ENCODE data around the gene QKI. TPM values are rescaled to one million over a fixed set of nuclear protein-coding genes. Genes with fewer than 3 reads are reported as not detected.

QKI gene
- total RNA-seq, 2 experiments from 2014 or later: 61.7 to 74.7 TPM

GRCh38 chr6:163408352-163408991 lies 6.0 kb upstream of the QKI start:
- H3K36me3 Mint-ChIP-seq (ENCODE audit: low read depth): peaks cover 3% of the 10 kb centered on the region
- H3K27me3 Mint-ChIP-seq: peaks cover 6% of the 10 kb centered on the region
- H3K27ac Mint-ChIP-seq: no peak overlapping the region
- H3K9me3 Mint-ChIP-seq: no peaks in the 10 kb centered on the region
- H3K4me3 Mint-ChIP-seq: no peak overlapping the region
- H3K4me1 Mint-ChIP-seq: peaks cover 23% of the 10 kb centered on the region
- no peak for DNase-seq
- CTCF ChIA-PET: no interaction called here
- POLR2A ChIA-PET: no interaction called here

GRCh38 chr6:163409712-163410111 lies 4.8 kb upstream of the QKI start:
- H3K27ac Mint-ChIP-seq: no peak overlapping the region
- no peak overlapping the region for H3K4me3 Mint-ChIP-seq
- CTCF ChIA-PET: no interaction called here
- no peak for DNase-seq
- peaks cover 3% of the 10 kb centered on the region for H3K36me3 Mint-ChIP-seq (ENCODE audit: low read depth)
- H3K9me3 Mint-ChIP-seq: no peaks in the 10 kb centered on the region
- POLR2A ChIA-PET: no interaction called here
- peaks cover 6% of the 10 kb centered on the region for H3K27me3 Mint-ChIP-seq
- H3K4me1 Mint-ChIP-seq: peaks cover 23% of the 10 kb centered on the region

- Mint-ChIP-seq H3K27me3 (peaks cover 6% of the 10 kb centered on the region), H3K4me3 (peak overlapping the region; percentile 74), H3K36me3 (ENCODE audit: low read depth) (peaks cover 7% of the 10 kb centered on the region), H3K9me3 (no peaks in the 10 kb centered on the region), H3K27ac (no peak overlapping the region), H3K4me1 (peaks cover 19% of the 10 kb centered on the region)
- POLR2A ChIA-PET: no interaction called here
- DNase-seq: no peak
- CTCF ChIA-PET: interaction anchor here (1.2 kb wide), 1 partner anchor 13 kb away, joined by 3 read pairs; no protein-coding TSS in a partner anchor
These were observed 2.2 kb upstream of the QKI start for GRCh38 chr6:163412341-163412740.

GRCh38 chr6:163412801-163413344 lies 1.6 kb upstream of the QKI start:
- Mint-ChIP-seq H3K27ac (peak overlapping the region; percentile 81), H3K36me3 (ENCODE audit: low read depth) (peaks cover 7% of the 10 kb centered on the region)
- POLR2A ChIA-PET: no interaction called here

GRCh38 chr6:163413345-163414116 lies 987 bp upstream of the QKI start:
- POLR2A ChIA-PET: no interaction called here
- CTCF ChIA-PET: no interaction called here

More at GRCh38 chr6:163412801-163413344, 1.6 kb upstream of the QKI start:
- H3K9me3 Mint-ChIP-seq: no peaks in the 10 kb centered on the region
- peak overlapping the region; percentile 74 for H3K4me3 Mint-ChIP-seq
- H3K4me1 Mint-ChIP-seq: peaks cover 24% of the 10 kb centered on the region
- CTCF ChIA-PET: no interaction called here
- H3K27me3 Mint-ChIP-seq: peaks cover 6% of the 10 kb centered on the region
- DNase-seq: no peak

GRCh38 chr6:163414946-163415619 lies 565 bp downstream of the QKI start:
- Mint-ChIP-seq H3K9me3 (no peaks in the 10 kb centered on the region), H3K36me3 (ENCODE audit: low read depth) (peaks cover 7% of the 10 kb centered on the region), H3K27me3 (no peaks in the 10 kb centered on the region), H3K4me1 (peaks cover 41% of the 10 kb centered on the region), H3K4me3 (peak overlapping the region; percentile 76), H3K27ac (peak overlapping the region; percentile 91)
- CTCF ChIA-PET: interaction anchor here (0.6 to 2.3 kb wide), 3 partner anchors 9 to 115 kb away, joined by 3 to 11 read pairs (median 3); no protein-coding TSS in a partner anchor
- DNase-seq: peak; percentile 22
- POLR2A ChIA-PET: no interaction called here

More at GRCh38 chr6:163413345-163414116, 987 bp upstream of the QKI start:
- Mint-ChIP-seq H3K27ac (peak overlapping the region; percentile 92), H3K4me3 (peak overlapping the region; percentile 74), H3K36me3 (ENCODE audit: low read depth) (peaks cover 7% of the 10 kb centered on the region), H3K4me1 (peaks cover 29% of the 10 kb centered on the region), H3K9me3 (no peaks in the 10 kb centered on the region), H3K27me3 (peaks cover 6% of the 10 kb centered on the region)
- peak; percentile 86 for DNase-seq

- Mint-ChIP-seq H3K9me3 (no peaks in the 10 kb centered on the region), H3K4me1 (peaks cover 44% of the 10 kb centered on the region), H3K36me3 (ENCODE audit: low read depth) (peaks cover 7% of the 10 kb centered on the region), H3K27ac (peak overlapping the region; percentile 98), H3K4me3 (peak overlapping the region; percentile 95), H3K27me3 (no peaks in the 10 kb centered on the region)
- ChIA-PET POLR2A (no interaction called here), CTCF (interaction anchor here (0.6 to 2.3 kb wide), 4 partner anchors 10 to 114 kb away, joined by 3 to 11 read pairs (median 4); no protein-coding TSS in a partner anchor)
- peak; percentile 46 for DNase-seq
These were observed 1.4 kb downstream of the QKI start for GRCh38 chr6:163415620-163416556.

- Mint-ChIP-seq H3K4me3 (peak overlapping the region; percentile 95), H3K4me1 (peaks cover 48% of the 10 kb centered on the region), H3K27me3 (no peaks in the 10 kb centered on the region), H3K36me3 (ENCODE audit: low read depth) (peaks cover 4% of the 10 kb centered on the region), H3K27ac (peak overlapping the region; percentile 98), H3K9me3 (no peaks in the 10 kb centered on the region)
- CTCF ChIA-PET: interaction anchor here (2.3 kb wide), 1 partner anchor 11 kb away, joined by 11 read pairs; no protein-coding TSS in a partner anchor
- peak; percentile 55 for DNase-seq
- POLR2A ChIA-PET: no interaction called here
These were observed 2.2 kb downstream of the QKI start for GRCh38 chr6:163416557-163417253.

GRCh38 chr6:163417595-163417994 lies 3.1 kb downstream of the QKI start:
- CTCF ChIA-PET: interaction anchor here (1.1 to 2.3 kb wide), 2 partner anchors 12 to 15 kb away, joined by 3 to 11 read pairs; no protein-coding TSS in a partner anchor
- Mint-ChIP-seq H3K4me1 (peaks cover 46% of the 10 kb centered on the region), H3K9me3 (no peaks in the 10 kb centered on the region), H3K4me3 (peak overlapping the region; percentile 95), H3K27ac (no peak overlapping the region), H3K27me3 (no peaks in the 10 kb centered on the region), H3K36me3 (ENCODE audit: low read depth) (peaks cover 4% of the 10 kb centered on the region)
- POLR2A ChIA-PET: no interaction called here
- DNase-seq: no peak

GRCh38 chr6:163418311-163419029 lies 4.0 kb downstream of the QKI start:
- Mint-ChIP-seq H3K9me3 (no peaks in the 10 kb centered on the region), H3K27ac (no peak overlapping the region), H3K4me1 (peaks cover 40% of the 10 kb centered on the region), H3K27me3 (no peaks in the 10 kb centered on the region), H3K4me3 (no peak overlapping the region), H3K36me3 (ENCODE audit: low read depth) (peaks cover 4% of the 10 kb centered on the region)
- ChIA-PET POLR2A (no interaction called here), CTCF (interaction anchor here (1.1 kb wide), 1 partner anchor 16 kb away, joined by 3 read pairs; no protein-coding TSS in a partner anchor)
- no peak for DNase-seq
